Esophagus muscularis mucosa (tissue), 4 donors: ENCODE data around the gene INO80E. TPM values are rescaled to one million over a fixed set of nuclear protein-coding genes. Genes with fewer than 3 reads are reported as not detected.

Experiments used
- DNase-seq: peaks from one replicate; pipeline ENCODE4 v3.0.0-alpha.2; 2017; ENCODE audit errors: extremely low spot score
- H3K27ac ChIP-seq, 4 donors: fragments of 200-600 bp; sonication (generic); replicated peaks in 1 of 4; 1 replicate in 3 of 4; 2 replicates in 1 of 4; pipeline ENCODE4 v1.5.1; 2016 to 2019; ENCODE audit warnings: mild to moderate bottlenecking in 1 of 4
- H3K27me3 ChIP-seq, 4 donors: fragments of 200-600 bp; sonication (generic); one replicate each; pipeline versions ENCODE4 v1.5.1 to v1.6.0; 2016 to 2019
- H3K36me3 ChIP-seq, 4 donors: fragments of 200-600 bp; sonication (generic); one replicate each; pipeline ENCODE4 v1.5.1; 2016 to 2019
- H3K4me1 ChIP-seq, 4 donors: fragments of 200-600 bp; sonication (generic); one replicate each; pipeline ENCODE4 v1.5.1; 2016 to 2019
- H3K4me3 ChIP-seq, 4 donors: fragments of 200-600 bp; sonication (generic); 1 replicate in 2 of 4; 2 replicates in 2 of 4; pipeline ENCODE4 v1.5.1; 2016 to 2019; ENCODE audit warnings: mild to moderate bottlenecking in 4 of 4, moderate library complexity in 1 of 4
- H3K9me3 ChIP-seq, 4 donors: fragments of 200-600 bp; sonication (generic); 1 replicate in 3 of 4; 2 replicates in 1 of 4; pipeline ENCODE4 v1.5.1; 2016 to 2019
- CTCF ChIP-seq, 3 experiments: fragments of 200-600 bp in 2 of 3; fragments of 450-650 bp in 1 of 3; sonication (generic) in 2 of 3; IDR thresholded peaks; one replicate each; pipeline ENCODE4 v1.5.1; 2017 to 2019; ENCODE audit warnings: antibody characterized with exemption in 3 of 3, mild to moderate bottlenecking in 2 of 3, moderate library complexity in 1 of 3
- EP300 ChIP-seq: sonication (generic); formaldehyde crosslinking; IDR thresholded peaks from one replicate; pipeline ENCODE4 v1.6.1; 2017; ENCODE audit warnings: antibody characterized with exemption
- POLR2A ChIP-seq: fragments of 450-650 bp; IDR thresholded peaks from one replicate; pipeline ENCODE4 v1.6.1; 2017; ENCODE audit warnings: antibody characterized with exemption, moderate library complexity, mild to moderate bottlenecking, low read depth
- POLR2AphosphoS5 ChIP-seq, 2 donors: sonication (generic); formaldehyde crosslinking; IDR thresholded peaks; one replicate each; pipeline ENCODE4 v1.6.1; 2017; ENCODE audit warnings: antibody characterized with exemption in 2 of 2
- WGBS: methylation state at CpG from one replicate; pipeline ENCODE4 v1.1.5; 2018; 5-methylcytosine and 5-hydroxymethylcytosine counted together
- intact Hi-C: fragments of 100-400 bp; cut with DNase I; formaldehyde crosslinking; loops from one replicate; pipeline ENCODE4 v1.15.1; 2023
- total RNA-seq, 4 donors: library from RNA; depleted of rRNA; stranded (reverse); fragments of >200 nt; gene quantifications; one replicate each; pipeline versions ENCODE4 v1.1.0 to v1.2.1, GENCODE V29; 2016

Gene INO80E
- total RNA-seq, 4 donors from 2014 or later = 38.2 to 58.1 (median 43.5) TPM

GRCh38 chr16:29987371-29988085 is 8.5 kb upstream of the INO80E start:
- no peak for DNase-seq
- Histone ChIP-seq H3K27ac (no peak overlapping the region), H3K4me1 (peaks cover 0 to 5% (median 0%) of the 10 kb centered on the region in 4 donors), H3K36me3 (peaks cover 67 to 100% (median 99%) of the 10 kb centered on the region in 4 donors), H3K4me3 (no peak overlapping the region), H3K9me3 (no peaks in the 10 kb centered on the region), H3K27me3 (no peaks in the 10 kb centered on the region)
- 84% methylated on average over 20 of the region's 35 CpGs for WGBS
- no peak for TF ChIP-seq POLR2AphosphoS5 (IDR thresholded peaks at IDR 0.05)
- intact Hi-C loops = no loop called here

GRCh38 chr16:29988346-29989075 is 7.5 kb upstream of the INO80E start:
- peaks cover 0 to 5% (median under 1%) of the 10 kb centered on the region in 4 donors for H3K4me1 ChIP-seq
- 86% methylated on average over 16 of the region's 17 CpGs for WGBS
- DNase-seq = no peak
- no peak overlapping the region for H3K4me3 ChIP-seq
- H3K27ac ChIP-seq = no peak overlapping the region
- no peaks in the 10 kb centered on the region for H3K9me3 ChIP-seq
- intact Hi-C loops = no loop called here
- peaks cover 58 to 100% (median 99%) of the 10 kb centered on the region in 4 donors for H3K36me3 ChIP-seq
- no peak for TF ChIP-seq CTCF (IDR thresholded peaks at IDR 0.05)
- no peak for TF ChIP-seq EP300
- no peak for TF ChIP-seq POLR2AphosphoS5 (IDR thresholded peaks at IDR 0.05)
- TF ChIP-seq POLR2A = no peak
- H3K27me3 ChIP-seq = no peaks in the 10 kb centered on the region

GRCh38 chr16:29989111-29989858 is 6.8 kb upstream of the INO80E start:
- no peak for DNase-seq
- H3K4me3 ChIP-seq = no peak overlapping the region
- intact Hi-C loops = no loop called here
- H3K9me3 ChIP-seq = no peaks in the 10 kb centered on the region
- 86% methylated on average over 23 of the region's 23 CpGs for WGBS
- no peak for TF ChIP-seq POLR2A
- no peak for TF ChIP-seq CTCF (IDR thresholded peaks at IDR 0.05)
- no peak for TF ChIP-seq POLR2AphosphoS5 (IDR thresholded peaks at IDR 0.05)
- no peak for TF ChIP-seq EP300
- H3K27ac ChIP-seq = no peak overlapping the region
- peaks cover 51 to 98% (median 96%) of the 10 kb centered on the region in 4 donors for H3K36me3 ChIP-seq
- H3K27me3 ChIP-seq = no peaks in the 10 kb centered on the region
- peaks cover 4 to 9% (median 7%) of the 10 kb centered on the region in 4 donors for H3K4me1 ChIP-seq

- Histone ChIP-seq H3K9me3 (no peaks in the 10 kb centered on the region), H3K27ac (no peak overlapping the region), H3K36me3 (peaks cover 45 to 91% (median 89%) of the 10 kb centered on the region in 4 donors), H3K27me3 (no peaks in the 10 kb centered on the region), H3K4me1 (peaks cover 12 to 16% (median 14%) of the 10 kb centered on the region in 4 donors), H3K4me3 (no peak overlapping the region)
- intact Hi-C loops = loop anchor here (10.0 kb wide), 1 partner anchor 195 kb away; the partner anchor contains the start of gene KIF22
- DNase-seq = no peak
- TF ChIP-seq EP300 = no peak
- no peak for TF ChIP-seq POLR2AphosphoS5 (IDR thresholded peaks at IDR 0.05)
- TF ChIP-seq CTCF (IDR thresholded peaks at IDR 0.05) = no peak
- WGBS = 93% methylated on average over 2 of the region's 2 CpGs
Measured at GRCh38 chr16:29990034-29990433, 6.0 kb upstream of the INO80E start.
